ENCODE measurements around the gene UBE2E2.

UBE2E2 gene

DNA sequence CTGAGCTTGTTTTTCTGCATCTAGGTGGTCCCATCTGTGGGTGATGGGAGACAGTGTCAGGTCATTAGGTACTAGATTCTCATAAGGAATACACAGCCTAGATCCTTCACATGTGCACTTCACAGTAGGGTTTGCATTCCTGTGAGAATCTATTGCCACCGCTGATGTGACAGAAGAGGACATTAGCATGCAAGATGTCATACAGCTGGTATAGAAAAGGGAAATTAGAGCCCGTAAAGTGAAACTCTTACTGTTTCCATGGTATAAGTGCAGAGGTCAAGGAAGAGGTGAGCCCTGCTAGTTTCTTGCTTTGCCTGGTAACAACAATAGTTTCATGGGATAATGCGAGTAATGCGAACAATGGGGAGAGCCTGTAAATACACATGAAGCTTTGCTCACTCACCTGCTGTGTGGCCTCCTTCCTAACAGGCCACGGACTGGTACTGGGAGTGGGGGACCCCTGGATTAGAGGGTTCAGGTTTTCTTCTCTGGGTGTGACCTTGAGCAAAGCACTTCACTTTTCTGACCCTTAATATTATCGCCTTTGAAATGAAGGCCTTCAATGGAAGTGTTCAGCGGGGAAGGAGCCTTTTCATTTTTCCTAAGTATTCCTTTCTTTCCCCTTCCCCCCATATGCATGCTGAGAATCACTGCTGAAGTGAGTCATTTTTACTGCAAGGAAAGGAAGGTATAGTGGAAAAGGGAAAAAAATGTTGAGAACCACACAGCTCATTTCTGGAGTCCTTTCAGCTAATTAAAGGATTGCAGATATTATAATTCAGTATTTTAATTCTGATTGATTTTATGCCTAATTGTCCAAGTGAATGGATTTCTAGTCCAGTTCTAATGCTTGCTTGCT, 286.4 kb downstream of the UBE2E2 start:
- DNase-seq: no peak

GRCh38 chr3:23490459-23490858, 287.3 kb downstream of the UBE2E2 start:
- DNase-seq: no peak

GRCh38 chr3:23492057-23492456, 288.9 kb downstream of the UBE2E2 start:
- no peak for DNase-seq

DNA sequence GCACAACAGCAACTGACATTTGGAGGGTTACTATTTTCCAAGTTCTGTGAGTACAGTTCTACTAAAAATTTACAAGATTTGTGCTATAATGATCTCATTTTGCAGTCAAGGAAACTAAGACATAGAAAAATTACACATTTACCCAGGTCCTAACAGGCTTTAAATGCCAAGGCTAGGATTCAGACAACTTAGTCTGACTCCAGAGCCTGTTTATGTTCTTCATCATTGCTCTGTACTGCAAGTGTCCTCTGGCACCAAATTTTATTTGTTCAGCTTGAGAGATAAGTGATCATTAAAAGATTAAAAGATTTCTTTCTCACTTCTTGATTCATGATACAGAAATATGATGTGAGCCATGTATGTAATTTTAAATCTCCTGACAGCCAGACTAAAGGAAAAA, 290.8 kb downstream of the UBE2E2 start:
- no peak for DNase-seq

DNA sequence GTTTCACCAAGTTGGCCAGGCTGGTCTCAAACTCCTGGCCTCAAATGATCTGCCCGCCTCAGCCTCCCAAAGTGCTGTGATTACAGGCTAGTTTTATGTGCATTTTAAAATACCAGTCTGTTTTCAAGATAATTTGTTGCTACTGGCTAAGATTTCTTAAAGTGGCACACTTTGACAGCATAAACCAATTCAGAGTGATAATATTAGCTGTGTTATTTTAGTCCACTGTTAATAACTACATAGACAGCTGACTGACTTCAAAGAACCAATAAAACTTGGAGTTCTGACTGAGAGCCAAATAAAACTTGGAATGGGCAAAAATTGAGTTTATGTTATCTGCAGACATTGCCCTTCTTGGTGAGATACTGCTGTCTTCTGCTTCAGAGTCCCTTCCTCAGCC, 291.8 kb downstream of the UBE2E2 start:
- no peak for DNase-seq

- no peak for DNase-seq
Measured at GRCh38 chr3:23495507-23495906, 292.4 kb downstream of the UBE2E2 start.

DNA sequence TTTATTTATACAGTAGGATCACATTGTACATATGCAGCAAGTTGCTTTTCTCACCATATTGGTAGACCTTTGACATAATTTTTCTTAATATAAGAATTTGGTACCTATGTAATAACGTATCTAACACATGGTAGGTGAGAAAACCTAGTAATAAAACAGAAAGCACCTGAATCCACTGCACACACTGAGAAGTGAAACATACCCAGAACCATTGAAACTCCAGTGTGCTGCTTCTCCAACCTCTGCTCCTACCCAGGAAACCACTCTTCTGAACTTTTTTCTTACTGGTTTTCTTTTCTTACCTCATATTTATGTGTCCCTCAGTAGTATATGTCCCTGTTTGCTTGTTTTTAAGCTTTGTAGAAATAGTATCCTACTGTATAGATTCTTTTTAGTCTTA, 293.0 kb downstream of the UBE2E2 start:
- DNase-seq: no peak

- no peak for DNase-seq
Measured at GRCh38 chr3:23497156-23497555, 294.0 kb downstream of the UBE2E2 start.

DNA sequence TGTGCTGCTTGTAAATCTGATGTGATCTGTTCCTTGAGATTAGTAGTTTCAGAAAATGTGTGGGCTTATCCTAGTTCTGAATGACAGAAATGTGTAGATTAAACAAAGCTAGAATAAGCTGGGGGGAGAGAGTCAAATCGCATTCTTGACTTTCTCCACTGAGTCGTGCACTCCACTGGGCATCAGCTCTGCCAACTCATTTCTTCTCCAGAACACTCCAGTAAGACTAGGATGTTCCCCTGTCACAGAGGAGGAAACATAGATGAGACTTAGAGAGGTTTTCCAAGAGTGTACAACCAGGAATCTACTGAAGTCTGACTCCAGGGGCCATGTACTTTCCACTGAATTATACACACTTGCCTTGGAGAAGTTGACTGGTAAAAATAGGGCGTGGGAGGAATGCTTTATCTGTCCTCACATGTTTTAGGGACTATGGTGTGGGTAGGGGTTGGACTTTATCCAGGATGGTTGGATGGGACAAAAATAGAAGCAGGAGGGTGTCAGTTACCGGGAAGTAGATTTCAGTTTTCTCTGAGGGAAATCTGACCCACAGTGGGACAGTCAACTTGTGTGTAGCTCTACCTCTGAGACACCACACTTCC, 298.2 kb downstream of the UBE2E2 start:
- no peak for DNase-seq

- DNase-seq: no peak
Measured at GRCh38 chr3:23508464-23508863, 305.3 kb downstream of the UBE2E2 start.

GRCh38 chr3:23518441-23518840, 315.3 kb downstream of the UBE2E2 start:
- no peak for DNase-seq

DNA sequence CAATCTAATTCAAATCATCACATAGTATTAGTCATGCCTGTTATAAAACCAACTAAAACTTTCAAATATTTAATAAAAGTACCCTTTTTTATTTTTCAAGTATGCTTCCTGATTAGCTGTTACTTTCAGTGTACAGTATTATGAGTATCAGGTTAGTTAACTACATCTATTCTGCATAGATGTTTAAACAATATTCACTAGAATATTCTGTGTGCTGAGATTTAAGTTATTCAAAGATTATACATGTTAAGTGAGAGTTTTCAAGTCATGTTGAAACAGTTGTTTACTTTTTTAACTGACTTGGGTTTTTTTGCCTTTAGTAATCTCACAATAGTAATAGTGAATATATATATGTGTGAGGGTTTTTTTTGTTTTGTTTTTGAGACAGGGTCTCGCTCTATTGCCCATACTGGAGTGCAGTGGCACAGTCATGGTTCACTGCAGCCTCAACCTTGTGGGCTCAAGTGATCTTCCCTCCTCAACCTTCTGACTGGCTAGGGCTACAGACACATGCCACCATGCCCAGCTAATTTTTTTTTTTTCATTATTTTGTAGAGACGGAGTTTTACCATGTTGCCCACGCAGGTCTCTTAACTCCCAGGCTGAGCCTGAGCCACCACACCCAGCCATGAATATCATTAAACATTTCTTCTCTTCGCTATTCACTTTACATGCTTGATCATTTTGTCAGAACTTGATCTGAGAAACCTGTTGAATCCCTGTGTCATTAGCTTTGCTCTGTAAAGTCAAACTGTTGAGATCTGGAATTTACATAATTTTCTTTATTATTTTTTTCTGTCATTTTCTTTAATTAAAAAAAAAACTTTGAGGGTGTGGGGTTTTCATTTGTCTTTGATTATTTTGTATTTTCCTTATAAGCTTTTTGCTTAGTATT, 316.4 kb downstream of the UBE2E2 start:
- DNase-seq: no peak

DNA sequence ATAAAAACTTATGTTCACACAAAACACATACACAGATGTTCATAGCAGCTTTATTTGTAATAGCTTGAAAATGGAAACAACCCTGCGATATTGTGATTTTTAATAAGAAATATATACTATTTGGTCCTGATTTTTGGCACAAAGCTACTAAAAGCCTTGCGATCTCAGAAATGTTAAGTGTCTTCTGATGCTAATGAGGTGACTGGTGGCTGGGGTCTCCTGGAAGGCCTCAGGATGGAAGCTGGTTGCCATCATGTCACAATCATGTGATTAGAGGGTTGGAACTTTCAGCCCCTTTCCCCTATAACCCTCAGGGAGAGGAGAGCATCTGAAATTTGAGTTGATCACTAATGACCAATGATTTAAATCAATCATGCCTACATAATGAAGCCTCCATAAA, 324.2 kb downstream of the UBE2E2 start:
- DNase-seq: no peak

GRCh38 chr3:23533596-23533995, 330.5 kb downstream of the UBE2E2 start:
- DNase-seq: no peak

- DNase-seq: no peak
Measured at GRCh38 chr3:23533996-23534395, 330.9 kb downstream of the UBE2E2 start.

DNA sequence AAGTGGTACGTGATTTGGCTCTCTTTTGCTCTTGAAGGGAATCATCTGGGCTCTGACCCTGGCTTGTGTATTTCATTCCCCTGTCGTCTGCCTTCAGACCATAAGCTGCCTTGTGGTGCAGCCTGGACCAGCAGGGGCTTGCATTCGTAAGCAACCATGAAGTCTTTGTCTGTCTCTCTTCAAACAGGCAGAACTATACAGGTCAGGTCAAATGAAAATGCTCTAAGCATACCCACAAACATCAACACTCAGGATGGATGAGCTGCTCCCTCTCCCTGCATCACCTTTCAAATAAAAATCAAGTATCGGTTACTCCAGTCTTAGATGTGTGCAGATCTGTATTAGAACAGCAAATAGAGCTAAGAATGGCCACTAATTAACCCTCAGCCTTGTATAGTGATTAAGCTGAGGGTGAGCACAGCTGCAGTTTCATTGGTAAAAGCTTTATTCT, 334.0 kb downstream of the UBE2E2 start:
- DNase-seq: no peak

GRCh38 chr3:23539185-23539584, 336.1 kb downstream of the UBE2E2 start:
- DNase-seq: no peak

DNA sequence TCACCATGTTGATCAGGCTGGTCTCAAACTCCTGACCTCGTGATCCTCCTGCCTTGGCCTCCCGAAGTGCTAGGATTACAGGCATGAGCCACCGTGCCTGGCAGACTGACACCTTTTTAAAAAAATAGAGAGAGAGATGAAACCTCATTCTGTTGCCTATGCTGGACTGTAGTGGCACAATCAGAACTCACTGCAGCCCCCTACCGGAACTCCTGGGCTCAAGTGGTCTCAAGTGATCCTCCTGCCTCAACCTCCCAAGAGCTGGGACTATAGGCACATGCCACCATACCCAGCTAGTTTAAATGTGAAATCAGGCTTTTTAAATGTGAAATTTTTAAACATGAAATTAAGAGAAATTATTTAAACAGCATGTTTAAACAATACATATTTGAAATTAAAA, 337.5 kb downstream of the UBE2E2 start:
- DNase-seq: no peak

GRCh38 chr3:23542079-23542478, 339.0 kb downstream of the UBE2E2 start:
- DNase-seq: no peak

- DNase-seq: no peak
Measured at GRCh38 chr3:23546181-23546580, 343.1 kb downstream of the UBE2E2 start.

DNA sequence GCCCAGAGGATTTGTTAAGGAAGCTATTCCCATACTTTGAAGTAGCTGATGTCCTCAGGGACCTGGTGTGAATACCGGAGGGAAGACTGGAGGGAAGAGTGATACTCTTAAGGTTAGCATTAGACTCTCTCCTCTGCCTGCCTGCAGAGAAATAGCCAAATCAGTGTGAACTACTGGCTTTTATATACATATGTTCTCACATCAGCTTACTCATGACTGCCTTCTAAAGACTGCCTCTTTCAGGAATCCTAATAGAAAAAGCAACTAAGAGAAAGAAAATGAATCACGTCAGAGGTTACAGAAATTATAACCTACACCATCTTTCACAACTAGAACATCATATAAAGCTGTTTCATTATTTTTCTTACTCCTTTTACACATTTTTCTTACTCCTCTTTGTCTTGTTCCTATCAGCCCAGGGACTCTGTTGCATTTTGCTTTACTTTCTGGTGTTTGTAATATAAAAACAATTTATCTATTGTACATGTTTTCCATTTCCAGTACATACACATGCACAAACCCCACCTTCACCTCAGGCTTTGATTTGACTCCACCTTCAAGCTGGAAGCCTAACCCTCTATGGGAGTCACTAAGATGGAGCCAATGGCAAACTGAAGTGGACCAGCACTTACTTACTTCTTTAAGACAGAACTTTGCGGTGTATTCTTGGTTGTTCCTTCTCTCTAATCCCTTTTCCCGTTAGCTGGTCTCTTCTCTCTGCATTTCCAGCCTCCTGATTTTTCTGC, 345.0 kb downstream of the UBE2E2 start:
- no peak for DNase-seq

GRCh38 chr3:23548706-23549105, 345.6 kb downstream of the UBE2E2 start:
- no peak for DNase-seq
